22Rv1 (cell line): Measurements from ENCODE around the gene DERL2.

ENCODE experiments used
- H3K27ac ChIP-seq: fragments of 450-650 bp; 2 replicates; pipeline ENCODE4 v1.5.1; 2017
- CTCF ChIP-seq: fragments of 450-650 bp; IDR thresholded peaks from 2 replicates; pipeline ENCODE4 v1.5.1; 2017; ENCODE audit warnings: mild to moderate bottlenecking
- ZFX ChIP-seq: fragments of 450-650 bp; IDR thresholded peaks from 2 replicates; pipeline ENCODE4 v1.6.1; 2017; ENCODE audit warnings: antibody characterized with exemption, borderline replicate concordance

Gene DERL2

DNA sequence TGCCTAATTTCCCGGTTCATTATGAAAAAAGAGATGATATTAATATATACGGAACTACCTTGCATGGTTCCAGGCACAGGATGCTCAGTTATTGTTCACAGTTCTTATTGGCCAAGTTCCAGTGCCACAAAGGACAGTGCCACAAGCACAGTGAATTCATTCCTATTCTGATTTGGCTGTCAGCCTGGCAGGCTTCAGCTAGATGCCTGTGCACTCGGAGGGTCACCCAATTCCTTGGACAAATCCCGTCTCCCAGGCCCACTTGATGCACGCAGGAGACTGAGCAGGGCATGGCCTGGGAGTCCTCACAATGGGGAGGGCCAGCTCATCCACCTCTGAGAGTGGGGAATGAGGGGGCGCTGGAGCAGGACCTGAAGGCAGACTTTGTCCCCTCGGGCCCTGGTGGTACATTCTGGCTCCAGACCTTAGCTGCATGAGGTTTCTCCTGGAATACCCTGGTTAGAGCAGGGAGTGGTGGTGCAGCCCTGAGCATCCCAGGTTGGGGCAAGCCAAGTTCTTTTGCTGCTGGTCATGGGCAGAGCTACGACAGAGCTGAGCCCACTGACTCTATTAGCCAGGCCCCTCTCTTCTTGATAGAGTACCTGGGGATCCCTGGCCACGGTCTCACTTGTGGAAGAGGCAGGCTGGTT, 41.7 kb upstream of the DERL2 start:
- TF ChIP-seq CTCF: no peak
- TF ChIP-seq ZFX: no peak
- no peak overlapping the region for H3K27ac ChIP-seq

GRCh38 chr17:5526821-5527598, 41.0 kb upstream of the DERL2 start:
- TF ChIP-seq ZFX (no peak), CTCF (no peak)
- H3K27ac ChIP-seq: no peak overlapping the region

- H3K27ac ChIP-seq: no peak overlapping the region
Observed at GRCh38 chr17:5523249-5523648, 37.3 kb upstream of the DERL2 start.

DNA sequence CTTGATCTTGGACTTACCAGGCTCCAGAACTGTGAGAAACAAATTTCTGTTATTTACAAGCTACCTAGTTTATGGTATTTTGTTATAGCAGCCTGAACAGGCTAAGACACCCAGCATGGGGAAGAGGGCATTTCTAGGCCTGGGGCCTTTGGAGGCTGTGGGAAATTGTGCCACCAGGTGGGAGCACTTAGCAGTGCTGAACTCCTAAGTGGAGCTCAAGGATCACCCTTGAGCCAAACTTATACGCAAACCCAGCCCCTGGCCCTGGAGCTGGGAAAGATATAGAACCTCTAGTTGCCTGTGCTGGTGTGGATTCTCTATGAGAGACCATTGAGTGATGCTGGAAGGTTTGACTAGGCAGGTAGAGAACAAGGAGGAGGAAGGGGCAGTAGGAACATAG, 36.5 kb upstream of the DERL2 start:
- no peak overlapping the region for H3K27ac ChIP-seq
- TF ChIP-seq ZFX (no peak), CTCF (no peak)

More at GRCh38 chr17:5523249-5523648, 37.3 kb upstream of the DERL2 start:
- no peak for TF ChIP-seq ZFX
- no peak for TF ChIP-seq CTCF

DNA sequence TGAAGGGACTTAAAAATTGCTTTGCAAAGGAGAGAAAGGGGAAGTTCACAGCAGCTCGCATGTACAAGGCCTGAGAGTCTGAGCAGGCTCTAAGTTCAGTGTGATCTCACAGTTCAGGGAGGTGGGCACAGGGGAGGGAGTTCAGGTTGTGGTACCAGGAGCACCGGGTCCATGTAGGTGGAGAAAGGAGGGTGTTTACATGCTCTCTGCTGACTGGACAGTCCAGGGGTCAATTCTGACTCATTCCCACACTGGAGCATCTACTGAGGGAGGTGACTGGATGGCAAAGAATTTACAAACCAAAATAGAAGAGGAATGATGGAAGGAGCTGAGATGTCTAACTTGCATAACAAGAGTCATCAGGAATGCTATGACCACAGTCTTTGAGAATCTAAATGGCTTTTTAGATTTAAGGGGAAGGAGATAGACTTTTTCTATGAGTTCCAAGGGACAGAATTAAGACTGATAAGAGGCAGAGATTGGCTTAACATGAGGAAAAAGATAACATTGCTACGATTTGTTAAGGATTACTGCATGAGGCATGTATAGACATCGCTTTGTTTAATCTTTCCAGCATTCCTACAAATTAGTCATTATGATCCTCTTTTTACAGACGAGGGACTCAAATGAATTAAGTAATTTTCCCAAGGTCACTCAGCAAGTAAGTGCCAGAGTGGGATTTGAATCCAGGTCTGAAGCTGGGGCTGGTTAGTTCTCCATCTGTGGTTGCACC, 30.2 kb upstream of the DERL2 start:
- no peak overlapping the region for H3K27ac ChIP-seq
- TF ChIP-seq ZFX: no peak
- no peak for TF ChIP-seq CTCF

DNA sequence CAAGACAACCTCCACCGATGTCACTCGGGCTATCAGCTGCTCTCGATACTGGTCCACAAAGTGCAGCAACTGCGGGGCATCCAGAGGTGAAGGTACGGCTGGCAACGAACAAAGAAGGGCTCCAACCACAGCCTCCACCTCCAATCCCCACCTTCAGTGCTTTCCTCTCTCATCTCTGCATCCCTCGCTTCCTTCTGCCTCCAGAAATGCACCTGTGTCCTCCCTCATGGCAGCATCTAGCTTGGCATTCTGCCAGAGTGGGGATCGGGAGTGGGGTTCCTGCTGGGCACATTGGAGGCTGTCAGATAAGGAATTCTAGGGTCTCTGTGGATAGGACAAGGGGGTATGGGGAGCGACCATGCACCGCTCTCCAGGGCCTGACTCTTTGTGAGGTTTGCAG, 29.0 kb upstream of the DERL2 start:
- H3K27ac ChIP-seq: no peak overlapping the region

More for the DNA sequence above, 29.0 kb upstream of the DERL2 start:
- TF ChIP-seq CTCF: no peak
- TF ChIP-seq ZFX: no peak
